Large intestine (tissue), 12 donors: ENCODE data around the gene SEC61A1. TPM values are rescaled to one million over a fixed set of nuclear protein-coding genes. Genes with fewer than 3 reads are reported as not detected.
A peak's percentile ranks its signal among the peaks of the same experiment; 100 is the strongest.

Source experiments
- DNase-seq, 2 donors: peaks; one replicate each; pipeline versions ENCODE4 v3.0.0 to v3.0.0-alpha.2; 2013
- H3K27ac ChIP-seq: one replicate; pipeline ENCODE4 v1.5.1; 2013; ENCODE audit warnings: low read length
- H3K27me3 ChIP-seq: 2 replicates; pipeline ENCODE4 v1.6.1; 2013; ENCODE audit warnings: low read length; ENCODE audit not compliant: control insufficient read depth, insufficient read depth
- H3K36me3 ChIP-seq: 2 replicates; pipeline ENCODE4 v1.6.1; 2013; ENCODE audit warnings: low read length; ENCODE audit not compliant: control insufficient read depth, insufficient read depth
- H3K4me1 ChIP-seq: one replicate; pipeline ENCODE4 v1.6.1; 2013; ENCODE audit warnings: low read length; ENCODE audit not compliant: control insufficient read depth, insufficient read depth
- H3K4me3 ChIP-seq: one replicate; pipeline ENCODE4 v1.5.1; 2013; ENCODE audit warnings: low read length
- H3K9me3 ChIP-seq: one replicate; pipeline ENCODE4 v1.6.1; 2013; ENCODE audit warnings: mild to moderate bottlenecking, low read depth, low read length, moderate library complexity; ENCODE audit not compliant: control insufficient read depth
- WGBS: methylation state at CpG from one replicate; pipeline ENCODE4 v1.1.5; 2013; ENCODE audit warnings: low lambda C conversion rate; ENCODE audit not compliant: insufficient coverage; 5-methylcytosine and 5-hydroxymethylcytosine counted together
- long read RNA-seq, 11 donors: transcript quantifications; one replicate each; lab custom pipeline, GENCODE V29; 2026
- polyA plus RNA-seq: library from polyadenylated mRNA; unstranded; fragments of 120-200 nt; gene quantifications from one replicate; pipeline ENCODE4 v1.2.1, GENCODE V29; 2013

The SEC61A1 gene
- 176 TPM for polyA plus RNA-seq
- long read RNA-seq, donor 1, transcript SEC61A1-201 (12 exons, 3,635 nt), result major isoform, 28 of 34 reads
- long read RNA-seq, donor 1, partial matches to known transcripts, result 6 of 34 reads
- long read RNA-seq, donor 1, other reads (novel, unspliced or antisense), result 0 of 34 reads
- long read RNA-seq, donor 2, transcript SEC61A1-201 (12 exons, 3,635 nt), result major isoform, 41 of 158 reads
- long read RNA-seq, donor 2, partial matches to known transcripts, result 101 of 158 reads
- long read RNA-seq, donor 2, other reads (novel, unspliced or antisense), result 14 of 158 reads
- long read RNA-seq, donor 3, result 0 reads
- long read RNA-seq, donor 4, partial matches to known transcripts, result 16 of 20 reads
- long read RNA-seq, donor 4, other reads (novel, unspliced or antisense), result 0 of 20 reads
- long read RNA-seq, donor 5, transcript SEC61A1-201 (12 exons, 3,635 nt), result major isoform, 30 of 59 reads
- long read RNA-seq, donor 5, partial matches to known transcripts, result 23 of 59 reads
- long read RNA-seq, donor 5, other reads (novel, unspliced or antisense), result 6 of 59 reads
- long read RNA-seq, donor 6, transcript SEC61A1-201 (12 exons, 3,635 nt), result major isoform, 36 of 92 reads
- long read RNA-seq, donor 6, partial matches to known transcripts, result 55 of 92 reads
- long read RNA-seq, donor 6, other reads (novel, unspliced or antisense), result 0 of 92 reads
- long read RNA-seq, donor 7, transcript SEC61A1-201 (12 exons, 3,635 nt), result major isoform, 19 of 45 reads
- long read RNA-seq, donor 7, partial matches to known transcripts, result 25 of 45 reads
- long read RNA-seq, donor 7, other reads (novel, unspliced or antisense), result 0 of 45 reads
- long read RNA-seq, donor 8, transcript SEC61A1-201 (12 exons, 3,635 nt), result major isoform, 45 of 103 reads
- long read RNA-seq, donor 8, partial matches to known transcripts, result 57 of 103 reads
- long read RNA-seq, donor 8, other reads (novel, unspliced or antisense), result 0 of 103 reads
- long read RNA-seq, donor 9, transcript SEC61A1-201 (12 exons, 3,635 nt), result major isoform, 36 of 72 reads
- long read RNA-seq, donor 9, partial matches to known transcripts, result 36 of 72 reads
- long read RNA-seq, donor 9, other reads (novel, unspliced or antisense), result 0 of 72 reads
- long read RNA-seq, donor 10, transcript SEC61A1-201 (12 exons, 3,635 nt), result major isoform, 38 of 94 reads
- long read RNA-seq, donor 10, partial matches to known transcripts, result 40 of 94 reads
- long read RNA-seq, donor 10, other reads (novel, unspliced or antisense), result 16 of 94 reads
- long read RNA-seq, donor 11, transcript SEC61A1-201 (12 exons, 3,635 nt), result major isoform, 42 of 68 reads
- long read RNA-seq, donor 11, partial matches to known transcripts, result 24 of 68 reads
- long read RNA-seq, donor 11, other reads (novel, unspliced or antisense), result 0 of 68 reads

GRCh38 chr3:128051837-128052594 is at the start of gene SEC61A1:
TSS of gene SEC61A1 (plus strand) at chr3:128052437. CDS start at chr3:128052553, 116 bp downstream.
- Histone ChIP-seq H3K36me3 (peaks cover 25% of the 10 kb centered on the region), H3K9me3 (no peaks in the 10 kb centered on the region), H3K4me3 (peak within 1 kb of the TSS; percentile 96), H3K4me1 (peaks cover 17% of the 10 kb centered on the region), H3K27ac (peak within 1 kb of the TSS; percentile 85), H3K27me3 (peaks cover 2% of the 10 kb centered on the region)
- WGBS, result no CpG with 5 or more reads among the region's 90 CpGs
- DNase-seq, result peak; percentile 96 to 98

GRCh38 chr3:128004661-128005060 is 47.6 kb upstream of the SEC61A1 start:
- H3K27ac ChIP-seq, result no peak overlapping the region
- no peak for DNase-seq
- WGBS, result no CpG with 5 or more reads among the region's 8 CpGs
- H3K9me3 ChIP-seq, result no peaks in the 10 kb centered on the region
- H3K4me3 ChIP-seq, result no peak overlapping the region
- peaks cover 10% of the 10 kb centered on the region for H3K4me1 ChIP-seq
- H3K27me3 ChIP-seq, result peaks cover 14% of the 10 kb centered on the region
- H3K36me3 ChIP-seq, result no peaks in the 10 kb centered on the region

GRCh38 chr3:128006061-128007032 is 45.9 kb upstream of the SEC61A1 start:
- H3K36me3 ChIP-seq, result no peaks in the 10 kb centered on the region
- H3K27ac ChIP-seq, result no peak overlapping the region
- H3K27me3 ChIP-seq, result peaks cover 13% of the 10 kb centered on the region
- no CpG with 5 or more reads among the region's 30 CpGs for WGBS
- H3K4me1 ChIP-seq, result peaks cover 16% of the 10 kb centered on the region
- peak; percentile 47 to 61 for DNase-seq
- H3K4me3 ChIP-seq, result no peak overlapping the region
- H3K9me3 ChIP-seq, result no peaks in the 10 kb centered on the region

- 20% methylated on average over 1 of the region's 11 CpGs for WGBS
- Histone ChIP-seq H3K4me3 (no peak overlapping the region), H3K27ac (no peak overlapping the region), H3K27me3 (peaks cover 13% of the 10 kb centered on the region), H3K36me3 (no peaks in the 10 kb centered on the region), H3K4me1 (peaks cover 19% of the 10 kb centered on the region), H3K9me3 (no peaks in the 10 kb centered on the region)
- no peak for DNase-seq
Measured at GRCh38 chr3:128007033-128007424, 45.2 kb upstream of the SEC61A1 start.

- no peak for DNase-seq
- WGBS, result 76% methylated on average over 5 of the region's 12 CpGs
- H3K36me3 ChIP-seq, result no peaks in the 10 kb centered on the region
Measured at GRCh38 chr3:128009952-128010846, 42.0 kb upstream of the SEC61A1 start.

GRCh38 chr3:128011140-128011539 is 41.1 kb upstream of the SEC61A1 start:
- no peaks in the 10 kb centered on the region for H3K9me3 ChIP-seq
- H3K36me3 ChIP-seq, result no peaks in the 10 kb centered on the region
- WGBS, result no CpG with 5 or more reads among the region's 12 CpGs
- peaks cover 7% of the 10 kb centered on the region for H3K27me3 ChIP-seq
- H3K27ac ChIP-seq, result no peak overlapping the region
- peaks cover 13% of the 10 kb centered on the region for H3K4me1 ChIP-seq
- no peak overlapping the region for H3K4me3 ChIP-seq
- peak; percentile 44 to 62 for DNase-seq

More at GRCh38 chr3:128009952-128010846, 42.0 kb upstream of the SEC61A1 start:
- H3K27ac ChIP-seq, result no peak overlapping the region
- H3K4me1 ChIP-seq, result peaks cover 19% of the 10 kb centered on the region
- H3K4me3 ChIP-seq, result no peak overlapping the region
- no peaks in the 10 kb centered on the region for H3K9me3 ChIP-seq
- peaks cover 11% of the 10 kb centered on the region for H3K27me3 ChIP-seq

GRCh38 chr3:128012050-128012449 is 40.2 kb upstream of the SEC61A1 start:
- Histone ChIP-seq H3K4me1 (peaks cover 9% of the 10 kb centered on the region), H3K9me3 (no peaks in the 10 kb centered on the region), H3K36me3 (no peaks in the 10 kb centered on the region), H3K27ac (no peak overlapping the region), H3K27me3 (peaks cover 2% of the 10 kb centered on the region), H3K4me3 (no peak overlapping the region)
- no CpG with 5 or more reads among the region's 14 CpGs for WGBS
- DNase-seq, result no peak

GRCh38 chr3:128014548-128014947 is 37.7 kb upstream of the SEC61A1 start:
- DNase-seq, result no peak
- no peak overlapping the region for H3K4me3 ChIP-seq
- no peak overlapping the region for H3K27ac ChIP-seq
- peaks cover 9% of the 10 kb centered on the region for H3K4me1 ChIP-seq
- H3K36me3 ChIP-seq, result no peaks in the 10 kb centered on the region
- no peaks in the 10 kb centered on the region for H3K9me3 ChIP-seq
- H3K27me3 ChIP-seq, result no peaks in the 10 kb centered on the region
- WGBS, result no CpG with 5 or more reads among the region's 3 CpGs
